GM12878 (cell line): Measurements from ENCODE around the gene KIAA1586. TPM values are rescaled to one million over a fixed set of nuclear protein-coding genes. Genes with fewer than 3 reads are reported as not detected.

Experiments
- ATAC-seq: fragments of 200-7000 bp; cut with Tn5 transposase; 3 replicates; pipeline ENCODE4 v1.9.1; 2020; ENCODE audit warnings: mild to moderate bottlenecking, moderate library complexity
- BruUV-seq: library from RNA; stranded (reverse); fragments of 400-500 nt; replicated peaks from 2 replicates; lab custom pipeline; 2021; lab: Mats Ljungman, UMichigan
- CTCF ChIA-PET: fragments of 300-600 bp; sonication (Branson Sonifier 250); formaldehyde crosslinking; extraction: SDS; loops from one replicate; lab custom pipeline; 2021; ENCODE audit warnings: inconsistent platforms; lab: Yijun Ruan, JAX
- POLR2A ChIA-PET: fragments of 350-600 bp; formaldehyde crosslinking; extraction: SDS; loops from one replicate; lab custom pipeline; 2021; ENCODE audit warnings: inconsistent platforms; lab: Charles Lee
- RAD21 ChIA-PET: fragments of 300-600 bp; sonication (Branson Sonifier 250); formaldehyde crosslinking; loops from one replicate; lab custom pipeline; 2023; ENCODE audit warnings: antibody characterized with exemption; ENCODE audit not compliant: unreplicated experiment; lab: Charles Lee
- SMC1A ChIA-PET: fragments of 300-600 bp; sonication (Branson Sonifier 250); formaldehyde crosslinking; loops from one replicate; lab custom pipeline; 2023; ENCODE audit not compliant: unreplicated experiment, uncharacterized antibody; lab: Charles Lee
- DNase-seq: peaks from one replicate; pipeline ENCODE4 v3.0.0-alpha.2; 2011; ENCODE audit warnings: low read depth, low spot score
- FAIRE-seq: peaks from 3 replicates; lab custom pipeline; 2011; peaks lifted over from hg19 to GRCh38; lab: Jason Lieb, UNC
- H2AFZ ChIP-seq: 2 replicates; pipeline ENCODE4 v1.6.0; 2011; ENCODE audit warnings: low read depth, low read length, control low read depth; ENCODE audit not compliant: control insufficient read depth
- H3K27ac ChIP-seq: 2 replicates; pipeline ENCODE4 v1.5.1; 2011; ENCODE audit warnings: control low read depth; ENCODE audit not compliant: control insufficient read depth, insufficient read depth
- H3K27me3 ChIP-seq, 2 experiments: replicated peaks in 1 of 2; 2 replicates each; pipeline versions ENCODE4 v1.6.0 to v1.6.1; 2011; ENCODE audit warnings: low read length in 1 of 2; ENCODE audit not compliant: control insufficient read depth in 2 of 2, insufficient read depth in 2 of 2
- H3K36me3 ChIP-seq, 2 experiments: 2 replicates each; pipeline ENCODE4 v1.5.1; 2011; ENCODE audit warnings: low read length in 1 of 2; ENCODE audit not compliant: control insufficient read depth in 2 of 2, insufficient read depth in 2 of 2
- H3K4me1 ChIP-seq: 2 replicates; pipeline ENCODE4 v1.6.1; 2011; ENCODE audit warnings: mild to moderate bottlenecking, low read length, moderate library complexity, mixed read lengths; ENCODE audit not compliant: control insufficient read depth, insufficient read depth
- H3K4me2 ChIP-seq: 2 replicates; pipeline ENCODE4 v1.6.0; 2011; ENCODE audit warnings: control low read depth; ENCODE audit not compliant: control insufficient read depth, insufficient read depth
- H3K4me3 ChIP-seq: fragments of 200-600 bp; sonication (generic); 2 replicates; pipeline ENCODE4 v1.5.1; 2016
- H3K79me2 ChIP-seq: 2 replicates; pipeline ENCODE4 v1.6.0; 2011; ENCODE audit warnings: low read length; ENCODE audit not compliant: control insufficient read depth, insufficient read depth
- H3K9ac ChIP-seq: 2 replicates; pipeline ENCODE4 v1.8.0; 2011; ENCODE audit warnings: low read length, control low read depth, mixed read lengths; ENCODE audit not compliant: control insufficient read depth, insufficient read depth
- H3K9me3 ChIP-seq: replicated peaks from 3 replicates; pipeline ENCODE4 v1.5.1; 2011; ENCODE audit warnings: mild to moderate bottlenecking, low read length; ENCODE audit not compliant: control insufficient read depth, insufficient read depth
- H4K20me1 ChIP-seq: 2 replicates; pipeline ENCODE4 v1.6.0; 2011; ENCODE audit not compliant: control insufficient read depth, insufficient read depth
- CBFB ChIP-seq: IDR thresholded peaks from 2 replicates; pipeline ENCODE4 v1.6.1; 2016; ENCODE audit warnings: antibody characterized with exemption, low read depth
- IKZF1 ChIP-seq: fragments of 450-650 bp; conservative IDR thresholded peaks from 2 replicates; pipeline ENCODE4 v1.6.1; 2017; ENCODE audit warnings: antibody characterized with exemption, mild to moderate bottlenecking
- JUNB ChIP-seq: IDR thresholded peaks from 2 replicates; pipeline ENCODE4 v1.6.1; 2016; ENCODE audit warnings: antibody characterized with exemption, mild to moderate bottlenecking
- KLF5 ChIP-seq: fragments of 450-650 bp; IDR thresholded peaks from 2 replicates; pipeline ENCODE4 v1.6.1; 2014; ENCODE audit warnings: mild to moderate bottlenecking; ENCODE audit not compliant: partially characterized antibody
- NR2F1 ChIP-seq: fragments of 450-650 bp; conservative IDR thresholded peaks from 2 replicates; pipeline ENCODE4 v1.6.1; 2017; ENCODE audit warnings: mild to moderate bottlenecking
- SPI1 ChIP-seq: IDR thresholded peaks from 2 replicates; pipeline ENCODE4 v1.6.1; 2011; ENCODE audit warnings: low read depth, mild to moderate bottlenecking, low read length, moderate library complexity, borderline replicate concordance; ENCODE audit not compliant: insufficient read depth
- TAF1 ChIP-seq: IDR thresholded peaks from 2 replicates; pipeline ENCODE4 v1.6.1; 2011; ENCODE audit warnings: mild to moderate bottlenecking, low read depth, low read length, borderline replicate concordance
- ZNF207 ChIP-seq: fragments of 450-650 bp; IDR thresholded peaks from 2 replicates; pipeline ENCODE4 v1.6.1; 2014; ENCODE audit warnings: antibody characterized with exemption, mild to moderate bottlenecking, borderline replicate concordance
- ZZZ3 ChIP-seq: IDR thresholded peaks from 2 replicates; pipeline ENCODE4 v1.6.1; 2011; ENCODE audit warnings: low read depth; ENCODE audit not compliant: control insufficient read depth, insufficient read length
- WGBS: methylation state at CpG from one replicate; pipeline ENCODE4 v1.1.6; 2016; ENCODE audit warnings: low lambda C conversion rate; ENCODE audit not compliant: insufficient replicate concordance, insufficient coverage; ENCODE audit errors: missing lambda C conversion rate; 5-methylcytosine and 5-hydroxymethylcytosine counted together
- in situ Hi-C: fragments of 300-500 bp; cut with MboI; formaldehyde crosslinking; loops from 9 replicates; pipeline ENCODE4 v1.14.3; 2018; ENCODE audit warnings: mixed read lengths
- intact Hi-C: fragments of 100-400 bp; cut with micrococcal nuclease; formaldehyde crosslinking; loops from one replicate; pipeline ENCODE4 v1.14.2; 2022; ENCODE audit not compliant: unreplicated experiment
- polyA plus RNA-seq, 11 experiments: library from polyadenylated mRNA; depleted of rRNA in 4 of 11; unstranded in 6 of 11; stranded (reverse) in 5 of 11; fragments of >200 nt; fragmentation: Nextera tagmentation in 4 of 11; fragmentation: Illumina TruSeq in 1 of 11; extraction: Ambion mirVana in 4 of 11; extraction: Trizol in 1 of 11; gene quantifications; 1 replicate in 1 of 11; 2 replicates in 10 of 11; pipeline versions ENCODE4 v1.2.1 to v1.2.3, GENCODE V29; 2011 to 2016; ENCODE audit warnings: inconsistent platforms in 2 of 11, missing spikeins in 2 of 11, low read depth in 1 of 11
- total RNA-seq, 4 experiments: library from RNA; depleted of rRNA in 3 of 4; stranded (reverse); fragments of >200 nt in 3 of 4; fragmentation: Illumina TruSeq in 1 of 4; extraction: Trizol in 1 of 4; gene quantifications; 2 replicates each; pipeline versions ENCODE4 v1.2.1 to v1.2.3, GENCODE V29; 2013 to 2021
- TF ChIP-seq, protein P1 (sequence below): fragments of 450-650 bp; formaldehyde crosslinking; IDR thresholded peaks from 2 replicates; pipeline ENCODE4 v1.4.0; 2020; ENCODE audit warnings: mild to moderate bottlenecking, moderate library complexity
- TF ChIP-seq, protein P2 (sequence below): IDR thresholded peaks from 2 replicates; pipeline ENCODE4 v1.6.1; 2011; ENCODE audit warnings: low read depth, low read length, improper control_type of control experiment, borderline replicate concordance
- TF ChIP-seq, protein P3 (sequence below): fragments of 450-650 bp; IDR thresholded peaks from 2 replicates; pipeline ENCODE4 v1.6.1; 2016; ENCODE audit warnings: mild to moderate bottlenecking, moderate library complexity, borderline replicate concordance
- TF ChIP-seq, protein P4 (sequence below): IDR thresholded peaks from 2 replicates; pipeline ENCODE4 v1.6.1; 2011; ENCODE audit warnings: low read depth, mild to moderate bottlenecking, low read length, moderate library complexity, borderline replicate concordance; ENCODE audit errors: extremely low read depth
- TF ChIP-seq, protein P5 (sequence below): IDR thresholded peaks from 2 replicates; pipeline ENCODE4 v1.6.1; 2012; ENCODE audit warnings: low read length, inconsistent platforms

KIAA1586 gene
- total and polyA plus RNA-seq, 10 of the 15 experiments (the other 5 are each of a cell fraction or from before 2014, with no cell fraction given): 13.1 to 33.1 (median 21.2) TPM

DNA sequence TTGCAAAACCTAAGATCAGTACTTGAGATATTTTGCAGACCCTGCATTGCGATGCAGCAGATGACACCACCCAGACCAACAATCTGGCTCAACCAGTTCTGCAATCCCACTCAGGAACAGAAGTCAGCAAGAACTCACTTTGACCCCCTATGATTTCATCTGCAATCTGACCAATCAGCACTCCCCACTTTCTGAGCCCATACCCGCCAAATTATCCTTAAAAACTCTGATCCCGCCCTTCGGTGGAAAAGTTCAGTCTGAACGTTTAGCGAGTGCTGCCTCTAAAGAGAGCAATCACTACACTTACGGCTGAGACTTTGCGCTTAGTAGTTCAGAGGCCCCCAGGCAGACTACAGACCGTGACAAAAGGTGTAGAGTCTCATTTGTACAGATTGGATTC, 17.3 kb upstream of the KIAA1586 start:
- intact Hi-C loops: no loop called here
- no peak for TF ChIP-seq KLF5
- no peak for TF ChIP-seq ZNF207
- TF ChIP-seq CBFB: no peak
- no peak for TF ChIP-seq JUNB
- TF ChIP-seq SPI1: no peak
- TF ChIP-seq, protein P1, sequence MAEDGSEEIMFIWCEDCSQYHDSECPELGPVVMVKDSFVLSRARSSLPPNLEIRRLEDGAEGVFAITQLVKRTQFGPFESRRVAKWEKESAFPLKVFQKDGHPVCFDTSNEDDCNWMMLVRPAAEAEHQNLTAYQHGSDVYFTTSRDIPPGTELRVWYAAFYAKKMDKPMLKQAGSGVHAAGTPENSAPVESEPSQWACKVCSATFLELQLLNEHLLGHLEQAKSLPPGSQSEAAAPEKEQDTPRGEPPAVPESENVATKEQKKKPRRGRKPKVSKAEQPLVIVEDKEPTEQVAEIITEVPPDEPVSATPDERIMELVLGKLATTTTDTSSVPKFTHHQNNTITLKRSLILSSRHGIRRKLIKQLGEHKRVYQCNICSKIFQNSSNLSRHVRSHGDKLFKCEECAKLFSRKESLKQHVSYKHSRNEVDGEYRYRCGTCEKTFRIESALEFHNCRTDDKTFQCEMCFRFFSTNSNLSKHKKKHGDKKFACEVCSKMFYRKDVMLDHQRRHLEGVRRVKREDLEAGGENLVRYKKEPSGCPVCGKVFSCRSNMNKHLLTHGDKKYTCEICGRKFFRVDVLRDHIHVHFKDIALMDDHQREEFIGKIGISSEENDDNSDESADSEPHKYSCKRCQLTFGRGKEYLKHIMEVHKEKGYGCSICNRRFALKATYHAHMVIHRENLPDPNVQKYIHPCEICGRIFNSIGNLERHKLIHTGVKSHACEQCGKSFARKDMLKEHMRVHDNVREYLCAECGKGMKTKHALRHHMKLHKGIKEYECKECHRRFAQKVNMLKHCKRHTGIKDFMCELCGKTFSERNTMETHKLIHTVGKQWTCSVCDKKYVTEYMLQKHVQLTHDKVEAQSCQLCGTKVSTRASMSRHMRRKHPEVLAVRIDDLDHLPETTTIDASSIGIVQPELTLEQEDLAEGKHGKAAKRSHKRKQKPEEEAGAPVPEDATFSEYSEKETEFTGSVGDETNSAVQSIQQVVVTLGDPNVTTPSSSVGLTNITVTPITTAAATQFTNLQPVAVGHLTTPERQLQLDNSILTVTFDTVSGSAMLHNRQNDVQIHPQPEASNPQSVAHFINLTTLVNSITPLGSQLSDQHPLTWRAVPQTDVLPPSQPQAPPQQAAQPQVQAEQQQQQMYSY (CRISPR knock-in tag): no peak
- TF ChIP-seq, protein P2, sequence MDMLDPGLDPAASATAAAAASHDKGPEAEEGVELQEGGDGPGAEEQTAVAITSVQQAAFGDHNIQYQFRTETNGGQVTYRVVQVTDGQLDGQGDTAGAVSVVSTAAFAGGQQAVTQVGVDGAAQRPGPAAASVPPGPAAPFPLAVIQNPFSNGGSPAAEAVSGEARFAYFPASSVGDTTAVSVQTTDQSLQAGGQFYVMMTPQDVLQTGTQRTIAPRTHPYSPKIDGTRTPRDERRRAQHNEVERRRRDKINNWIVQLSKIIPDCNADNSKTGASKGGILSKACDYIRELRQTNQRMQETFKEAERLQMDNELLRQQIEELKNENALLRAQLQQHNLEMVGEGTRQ: no peak
- TF ChIP-seq, protein P3, sequence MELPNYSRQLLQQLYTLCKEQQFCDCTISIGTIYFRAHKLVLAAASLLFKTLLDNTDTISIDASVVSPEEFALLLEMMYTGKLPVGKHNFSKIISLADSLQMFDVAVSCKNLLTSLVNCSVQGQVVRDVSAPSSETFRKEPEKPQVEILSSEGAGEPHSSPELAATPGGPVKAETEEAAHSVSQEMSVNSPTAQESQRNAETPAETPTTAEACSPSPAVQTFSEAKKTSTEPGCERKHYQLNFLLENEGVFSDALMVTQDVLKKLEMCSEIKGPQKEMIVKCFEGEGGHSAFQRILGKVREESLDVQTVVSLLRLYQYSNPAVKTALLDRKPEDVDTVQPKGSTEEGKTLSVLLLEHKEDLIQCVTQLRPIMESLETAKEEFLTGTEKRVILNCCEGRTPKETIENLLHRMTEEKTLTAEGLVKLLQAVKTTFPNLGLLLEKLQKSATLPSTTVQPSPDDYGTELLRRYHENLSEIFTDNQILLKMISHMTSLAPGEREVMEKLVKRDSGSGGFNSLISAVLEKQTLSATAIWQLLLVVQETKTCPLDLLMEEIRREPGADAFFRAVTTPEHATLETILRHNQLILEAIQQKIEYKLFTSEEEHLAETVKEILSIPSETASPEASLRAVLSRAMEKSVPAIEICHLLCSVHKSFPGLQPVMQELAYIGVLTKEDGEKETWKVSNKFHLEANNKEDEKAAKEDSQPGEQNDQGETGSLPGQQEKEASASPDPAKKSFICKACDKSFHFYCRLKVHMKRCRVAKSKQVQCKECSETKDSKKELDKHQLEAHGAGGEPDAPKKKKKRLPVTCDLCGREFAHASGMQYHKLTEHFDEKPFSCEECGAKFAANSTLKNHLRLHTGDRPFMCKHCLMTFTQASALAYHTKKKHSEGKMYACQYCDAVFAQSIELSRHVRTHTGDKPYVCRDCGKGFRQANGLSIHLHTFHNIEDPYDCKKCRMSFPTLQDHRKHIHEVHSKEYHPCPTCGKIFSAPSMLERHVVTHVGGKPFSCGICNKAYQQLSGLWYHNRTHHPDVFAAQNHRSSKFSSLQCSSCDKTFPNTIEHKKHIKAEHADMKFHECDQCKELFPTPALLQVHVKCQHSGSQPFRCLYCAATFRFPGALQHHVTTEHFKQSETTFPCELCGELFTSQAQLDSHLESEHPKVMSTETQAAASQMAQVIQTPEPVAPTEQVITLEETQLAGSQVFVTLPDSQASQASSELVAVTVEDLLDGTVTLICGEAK: no peak
- no peak for TF ChIP-seq TAF1
- no peak for TF ChIP-seq NR2F1
- TF ChIP-seq IKZF1: no peak
- TF ChIP-seq, protein P4, sequence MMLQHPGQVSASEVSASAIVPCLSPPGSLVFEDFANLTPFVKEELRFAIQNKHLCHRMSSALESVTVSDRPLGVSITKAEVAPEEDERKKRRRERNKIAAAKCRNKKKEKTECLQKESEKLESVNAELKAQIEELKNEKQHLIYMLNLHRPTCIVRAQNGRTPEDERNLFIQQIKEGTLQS: no peak
- TF ChIP-seq, protein P5, sequence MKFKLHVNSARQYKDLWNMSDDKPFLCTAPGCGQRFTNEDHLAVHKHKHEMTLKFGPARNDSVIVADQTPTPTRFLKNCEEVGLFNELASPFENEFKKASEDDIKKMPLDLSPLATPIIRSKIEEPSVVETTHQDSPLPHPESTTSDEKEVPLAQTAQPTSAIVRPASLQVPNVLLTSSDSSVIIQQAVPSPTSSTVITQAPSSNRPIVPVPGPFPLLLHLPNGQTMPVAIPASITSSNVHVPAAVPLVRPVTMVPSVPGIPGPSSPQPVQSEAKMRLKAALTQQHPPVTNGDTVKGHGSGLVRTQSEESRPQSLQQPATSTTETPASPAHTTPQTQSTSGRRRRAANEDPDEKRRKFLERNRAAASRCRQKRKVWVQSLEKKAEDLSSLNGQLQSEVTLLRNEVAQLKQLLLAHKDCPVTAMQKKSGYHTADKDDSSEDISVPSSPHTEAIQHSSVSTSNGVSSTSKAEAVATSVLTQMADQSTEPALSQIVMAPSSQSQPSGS: no peak
- TF ChIP-seq ZZZ3: no peak

More for the DNA sequence above, 17.3 kb upstream of the KIAA1586 start:
- ChIA-PET CTCF (interaction anchor here (0.6 to 1.0 kb wide), 2 partner anchors 64 to 125 kb away, joined by 3 to 5 read pairs; no protein-coding TSS in a partner anchor), SMC1A (interaction anchor here (0.7 kb wide), 1 partner anchor 12 kb away, joined by 3 read pairs; no protein-coding TSS in a partner anchor), RAD21 (interaction anchor here (1.9 kb wide), 1 partner anchor 125 kb away, joined by 6 read pairs; no protein-coding TSS in a partner anchor), POLR2A (no interaction called here)
- FAIRE-seq: no peak
- peaks cover 5% of the 10 kb centered on the region; the same call in 1 of the 3 replicates for H3K9me3 ChIP-seq
- no peak for ATAC-seq
- no peak overlapping the region for H2AFZ ChIP-seq
- H3K4me3 ChIP-seq: no peak overlapping the region
- no peaks in the 10 kb centered on the region for H3K27me3 ChIP-seq
- no peak for DNase-seq
- H3K27ac ChIP-seq: no peak overlapping the region
- H4K20me1 ChIP-seq: no peaks in the 10 kb centered on the region
- no peaks in the 10 kb centered on the region for H3K36me3 ChIP-seq
- BruUV-seq: no TSS peak
- in situ Hi-C loops: no loop called here
- H3K9ac ChIP-seq: no peak overlapping the region
- no peaks in the 10 kb centered on the region for H3K4me1 ChIP-seq
- WGBS: 84% methylated on average over 9 of the region's 9 CpGs
- H3K79me2 ChIP-seq: no peaks in the 10 kb centered on the region
- H3K4me2 ChIP-seq: no peak overlapping the region
